ENCODE data around the gene GALNTL6. TPM values are rescaled to one million over a fixed set of nuclear protein-coding genes. Genes with fewer than 3 reads are reported as not detected.

GALNTL6 gene
- total RNA-seq, 1 donor from 2014 or later: 0.34 TPM

GRCh38 chr4:172099376-172099775 is 286.2 kb downstream of the GALNTL6 start:
- no peak overlapping the region for H3K27ac Mint-ChIP-seq (ENCODE audit: unreplicated experiment)
- TF ChIP-seq CTCF (IDR thresholded peaks at IDR 0.05; ENCODE audit: partially characterized antibody, unreplicated experiment): no peak
- H3K4me3 Mint-ChIP-seq (ENCODE audit: unreplicated experiment): no peak overlapping the region
- H3K36me3 Mint-ChIP-seq (ENCODE audit: unreplicated experiment): no peaks in the 10 kb centered on the region
- no peaks in the 10 kb centered on the region for H3K4me1 Mint-ChIP-seq (ENCODE audit: low read depth, unreplicated experiment)
- DNase-seq: no peak
- H3K9me3 Mint-ChIP-seq (ENCODE audit: unreplicated experiment): no peaks in the 10 kb centered on the region
- no peaks in the 10 kb centered on the region for H3K27me3 Mint-ChIP-seq (ENCODE audit: unreplicated experiment)

GRCh38 chr4:172103456-172103855 is 290.3 kb downstream of the GALNTL6 start:
- H3K27me3 Mint-ChIP-seq (ENCODE audit: unreplicated experiment): no peaks in the 10 kb centered on the region
- H3K9me3 Mint-ChIP-seq (ENCODE audit: unreplicated experiment): no peaks in the 10 kb centered on the region
- no peak for TF ChIP-seq CTCF (IDR thresholded peaks at IDR 0.05; ENCODE audit: partially characterized antibody, unreplicated experiment)
- no peak for DNase-seq
- no peak overlapping the region for H3K4me3 Mint-ChIP-seq (ENCODE audit: unreplicated experiment)
- H3K4me1 Mint-ChIP-seq (ENCODE audit: low read depth, unreplicated experiment): no peaks in the 10 kb centered on the region
- no peaks in the 10 kb centered on the region for H3K36me3 Mint-ChIP-seq (ENCODE audit: unreplicated experiment)
- no peak overlapping the region for H3K27ac Mint-ChIP-seq (ENCODE audit: unreplicated experiment)

- no peak for TF ChIP-seq CTCF (IDR thresholded peaks at IDR 0.05; ENCODE audit: partially characterized antibody, unreplicated experiment)
- Mint-ChIP-seq H3K36me3 (ENCODE audit: unreplicated experiment) (no peaks in the 10 kb centered on the region), H3K27me3 (ENCODE audit: unreplicated experiment) (no peaks in the 10 kb centered on the region), H3K9me3 (ENCODE audit: unreplicated experiment) (no peaks in the 10 kb centered on the region), H3K27ac (ENCODE audit: unreplicated experiment) (no peak overlapping the region), H3K4me1 (ENCODE audit: low read depth, unreplicated experiment) (no peaks in the 10 kb centered on the region), H3K4me3 (ENCODE audit: unreplicated experiment) (no peak overlapping the region)
- no peak for DNase-seq
Measured at GRCh38 chr4:172104539-172104938, 291.3 kb downstream of the GALNTL6 start.

- H3K9me3 Mint-ChIP-seq (ENCODE audit: unreplicated experiment): no peaks in the 10 kb centered on the region
- no peak for TF ChIP-seq CTCF (IDR thresholded peaks at IDR 0.05; ENCODE audit: partially characterized antibody, unreplicated experiment)
- H3K4me1 Mint-ChIP-seq (ENCODE audit: low read depth, unreplicated experiment): no peaks in the 10 kb centered on the region
- H3K36me3 Mint-ChIP-seq (ENCODE audit: unreplicated experiment): no peaks in the 10 kb centered on the region
- H3K27ac Mint-ChIP-seq (ENCODE audit: unreplicated experiment): no peak overlapping the region
- H3K4me3 Mint-ChIP-seq (ENCODE audit: unreplicated experiment): no peak overlapping the region
- DNase-seq: no peak
- no peaks in the 10 kb centered on the region for H3K27me3 Mint-ChIP-seq (ENCODE audit: unreplicated experiment)
Measured at GRCh38 chr4:172105918-172106317, 292.7 kb downstream of the GALNTL6 start.

- Mint-ChIP-seq H3K4me1 (ENCODE audit: low read depth, unreplicated experiment) (no peaks in the 10 kb centered on the region), H3K36me3 (ENCODE audit: unreplicated experiment) (no peaks in the 10 kb centered on the region), H3K27ac (ENCODE audit: unreplicated experiment) (no peak overlapping the region), H3K9me3 (ENCODE audit: unreplicated experiment) (no peaks in the 10 kb centered on the region), H3K27me3 (ENCODE audit: unreplicated experiment) (no peaks in the 10 kb centered on the region), H3K4me3 (ENCODE audit: unreplicated experiment) (no peak overlapping the region)
- TF ChIP-seq CTCF (IDR thresholded peaks at IDR 0.05; ENCODE audit: partially characterized antibody, unreplicated experiment): no peak
- DNase-seq: no peak
Measured at GRCh38 chr4:172109466-172109865, 296.3 kb downstream of the GALNTL6 start.

All from glutamatergic neuron (in vitro differentiated cells).